ENCODE data around the gene HSD11B1.

Gene HSD11B1

DNA sequence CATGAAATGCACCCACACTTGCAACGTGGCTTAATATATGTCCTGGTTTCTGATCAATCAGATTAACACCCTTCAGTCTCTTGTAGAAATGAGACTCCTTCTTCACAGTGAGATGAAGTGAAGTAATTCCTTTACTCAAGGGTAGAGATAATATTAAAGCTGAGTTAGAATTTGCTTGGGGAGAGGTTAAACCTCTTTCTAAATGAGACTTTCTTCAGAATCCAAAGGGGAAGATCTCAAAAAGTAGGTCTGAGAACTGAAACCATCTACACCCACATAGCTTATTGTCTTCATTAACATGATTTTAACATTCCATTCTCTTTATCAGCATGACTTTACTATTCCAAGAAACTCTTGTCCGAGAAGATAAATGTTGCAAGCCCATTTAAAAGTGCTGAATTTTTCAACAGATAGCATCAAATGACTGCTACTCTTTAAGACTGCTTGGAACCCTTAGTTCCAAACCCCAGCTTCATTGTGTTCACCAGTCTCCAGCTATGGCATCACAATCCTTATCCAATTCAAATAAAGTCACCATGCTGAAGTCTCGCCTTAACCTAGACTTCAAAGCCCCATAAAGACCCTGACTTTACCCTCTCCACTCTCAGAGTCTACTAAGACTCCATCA is 32.0 kb downstream of the HSD11B1 start:
- H3K9me3 ChIP-seq (ENCODE audit: low read length), result no peaks in the 10 kb centered on the region
- H3K9ac ChIP-seq (ENCODE audit: low read length), result no peak overlapping the region
- H4K20me1 ChIP-seq (ENCODE audit: insufficient read depth, low read length), result no peaks in the 10 kb centered on the region
- H3K4me2 ChIP-seq (ENCODE audit: low read length), result no peak overlapping the region
- H3K4me3 ChIP-seq (ENCODE audit: low read depth, low read length, poor library complexity, severe bottlenecking), result no peak overlapping the region
- H3F3A ChIP-seq (ENCODE audit: insufficient read depth, low read length), result no peaks in the 10 kb centered on the region
- H3K27me3 ChIP-seq (ENCODE audit: insufficient read depth, low read length), result no peaks in the 10 kb centered on the region
- no peaks in the 10 kb centered on the region for H3K36me3 ChIP-seq (ENCODE audit: insufficient read depth, low read length)
- no peaks in the 10 kb centered on the region for H3K79me2 ChIP-seq (ENCODE audit: insufficient read depth, low read length)
- H3K4me1 ChIP-seq (ENCODE audit: insufficient read depth, low read length, severe bottlenecking), result no peaks in the 10 kb centered on the region
- no peaks in the 10 kb centered on the region for H3K9me2 ChIP-seq (ENCODE audit: low read depth, low read length)
- no peak overlapping the region for H2AFZ ChIP-seq (ENCODE audit: low read length)
- TF ChIP-seq, protein P1, sequence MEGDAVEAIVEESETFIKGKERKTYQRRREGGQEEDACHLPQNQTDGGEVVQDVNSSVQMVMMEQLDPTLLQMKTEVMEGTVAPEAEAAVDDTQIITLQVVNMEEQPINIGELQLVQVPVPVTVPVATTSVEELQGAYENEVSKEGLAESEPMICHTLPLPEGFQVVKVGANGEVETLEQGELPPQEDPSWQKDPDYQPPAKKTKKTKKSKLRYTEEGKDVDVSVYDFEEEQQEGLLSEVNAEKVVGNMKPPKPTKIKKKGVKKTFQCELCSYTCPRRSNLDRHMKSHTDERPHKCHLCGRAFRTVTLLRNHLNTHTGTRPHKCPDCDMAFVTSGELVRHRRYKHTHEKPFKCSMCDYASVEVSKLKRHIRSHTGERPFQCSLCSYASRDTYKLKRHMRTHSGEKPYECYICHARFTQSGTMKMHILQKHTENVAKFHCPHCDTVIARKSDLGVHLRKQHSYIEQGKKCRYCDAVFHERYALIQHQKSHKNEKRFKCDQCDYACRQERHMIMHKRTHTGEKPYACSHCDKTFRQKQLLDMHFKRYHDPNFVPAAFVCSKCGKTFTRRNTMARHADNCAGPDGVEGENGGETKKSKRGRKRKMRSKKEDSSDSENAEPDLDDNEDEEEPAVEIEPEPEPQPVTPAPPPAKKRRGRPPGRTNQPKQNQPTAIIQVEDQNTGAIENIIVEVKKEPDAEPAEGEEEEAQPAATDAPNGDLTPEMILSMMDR (IDR thresholded peaks at IDR 0.05; ENCODE audit: low read length), result no peak
- TF ChIP-seq EZH2 (IDR thresholded peaks at IDR 0.05; ENCODE audit: borderline replicate concordance, low read length), result no peak
- no peak overlapping the region for H3K27ac ChIP-seq (ENCODE audit: low read depth, low read length, poor library complexity, severe bottlenecking)

DNA sequence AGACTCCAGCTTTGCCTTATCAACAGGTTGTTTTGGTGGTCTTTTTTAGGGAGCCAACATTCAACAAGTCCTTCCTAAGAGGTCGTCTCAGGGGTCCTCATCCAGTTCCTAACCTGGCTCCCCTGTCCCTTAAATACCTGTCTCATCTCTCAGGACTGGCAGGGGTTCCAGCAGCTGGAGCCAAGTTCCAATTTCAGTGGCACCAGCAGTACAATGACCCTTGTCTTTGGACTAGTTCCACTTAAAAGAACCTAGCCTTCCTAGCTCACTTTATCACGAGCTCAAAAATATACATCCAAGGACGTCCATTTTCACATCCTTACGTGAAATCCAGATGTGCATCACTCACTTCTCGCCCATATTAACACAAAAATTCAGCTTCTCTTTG is 32.5 kb downstream of the HSD11B1 start:
- Histone ChIP-seq H3K9me3 (ENCODE audit: low read length) (no peaks in the 10 kb centered on the region), H3K27ac (ENCODE audit: low read depth, low read length, poor library complexity, severe bottlenecking) (no peak overlapping the region), H3K4me1 (ENCODE audit: insufficient read depth, low read length, severe bottlenecking) (no peaks in the 10 kb centered on the region), H3F3A (ENCODE audit: insufficient read depth, low read length) (no peaks in the 10 kb centered on the region), H3K27me3 (ENCODE audit: insufficient read depth, low read length) (no peaks in the 10 kb centered on the region), H4K20me1 (ENCODE audit: insufficient read depth, low read length) (no peaks in the 10 kb centered on the region), H3K4me2 (ENCODE audit: low read length) (no peak overlapping the region), H3K36me3 (ENCODE audit: insufficient read depth, low read length) (no peaks in the 10 kb centered on the region), H3K9ac (ENCODE audit: low read length) (no peak overlapping the region), H3K4me3 (ENCODE audit: low read depth, low read length, poor library complexity, severe bottlenecking) (no peak overlapping the region), H3K79me2 (ENCODE audit: insufficient read depth, low read length) (no peaks in the 10 kb centered on the region), H3K9me2 (ENCODE audit: low read depth, low read length) (no peaks in the 10 kb centered on the region), H2AFZ (ENCODE audit: low read length) (no peak overlapping the region)
- TF ChIP-seq, protein P1 (IDR thresholded peaks at IDR 0.05; ENCODE audit: low read length), result no peak
- TF ChIP-seq EZH2 (IDR thresholded peaks at IDR 0.05; ENCODE audit: borderline replicate concordance, low read length), result no peak

DNA sequence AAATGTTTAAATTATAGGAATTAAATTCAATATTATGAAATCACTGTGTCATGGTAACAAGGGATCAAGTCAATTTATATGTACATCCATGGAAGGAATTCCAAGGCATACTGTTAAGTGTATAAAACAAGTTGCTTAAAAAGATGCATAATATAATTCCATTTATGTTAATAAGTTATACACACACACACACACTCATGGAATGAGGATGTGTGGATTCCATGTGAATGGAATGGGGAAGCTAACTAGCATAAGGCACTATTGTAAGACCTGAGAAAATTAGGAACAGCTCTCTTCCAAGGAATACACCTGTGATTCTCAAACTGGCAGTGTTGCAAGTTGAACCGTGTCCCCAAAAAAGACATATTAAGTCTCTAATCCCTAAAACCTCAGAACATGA is 33.6 kb downstream of the HSD11B1 start:
- H3K79me2 ChIP-seq (ENCODE audit: insufficient read depth, low read length), result no peaks in the 10 kb centered on the region
- no peaks in the 10 kb centered on the region for H3K9me2 ChIP-seq (ENCODE audit: low read depth, low read length)
- H3K4me2 ChIP-seq (ENCODE audit: low read length), result no peak overlapping the region

More for the DNA sequence above, 33.6 kb downstream of the HSD11B1 start:
- H3K9me3 ChIP-seq (ENCODE audit: low read length), result no peaks in the 10 kb centered on the region
- H3F3A ChIP-seq (ENCODE audit: insufficient read depth, low read length), result no peaks in the 10 kb centered on the region
- H3K9ac ChIP-seq (ENCODE audit: low read length), result no peak overlapping the region
- no peaks in the 10 kb centered on the region for H3K4me1 ChIP-seq (ENCODE audit: insufficient read depth, low read length, severe bottlenecking)
- no peaks in the 10 kb centered on the region for H3K27me3 ChIP-seq (ENCODE audit: insufficient read depth, low read length)
- H2AFZ ChIP-seq (ENCODE audit: low read length), result no peak overlapping the region
- H3K36me3 ChIP-seq (ENCODE audit: insufficient read depth, low read length), result no peaks in the 10 kb centered on the region
- H3K27ac ChIP-seq (ENCODE audit: low read depth, low read length, poor library complexity, severe bottlenecking), result no peak overlapping the region
- TF ChIP-seq EZH2 (IDR thresholded peaks at IDR 0.05; ENCODE audit: borderline replicate concordance, low read length), result no peak
- TF ChIP-seq, protein P1 (IDR thresholded peaks at IDR 0.05; ENCODE audit: low read length), result no peak
- no peak overlapping the region for H3K4me3 ChIP-seq (ENCODE audit: low read depth, low read length, poor library complexity, severe bottlenecking)
- H4K20me1 ChIP-seq (ENCODE audit: insufficient read depth, low read length), result no peaks in the 10 kb centered on the region
